GM12878 (cell line): ENCODE results near the gene DUSP12. TPM values are rescaled to one million over a fixed set of nuclear protein-coding genes. Genes with fewer than 3 reads are reported as not detected.

Experiments used
- ASH2L ChIP-seq: fragments of 300-600, 200-600 bp; sonication (generic); IDR thresholded peaks from 2 replicates; pipeline ENCODE4 v1.6.1; 2017; ENCODE audit warnings: low read depth, mild to moderate bottlenecking, borderline replicate concordance
- ATF7 ChIP-seq: fragments of 450-650 bp; IDR thresholded peaks from 2 replicates; pipeline ENCODE4 v1.6.1; 2016; ENCODE audit warnings: low read depth, mild to moderate bottlenecking
- BCL11A ChIP-seq: IDR thresholded peaks from 2 replicates; pipeline ENCODE4 v1.6.1; 2011; ENCODE audit warnings: low read depth, low read length
- BMI1 ChIP-seq: fragments of 450-650 bp; IDR thresholded peaks from 2 replicates; pipeline ENCODE4 v1.6.1; 2016; ENCODE audit warnings: mild to moderate bottlenecking, moderate library complexity, borderline replicate concordance
- CEBPB ChIP-seq, 2 experiments: fragments of 150-350 bp in 1 of 2; IDR thresholded peaks; 2 replicates each; pipeline ENCODE4 v1.6.1; 2012 to 2014; ENCODE audit warnings: low read depth in 2 of 2, low read length in 2 of 2, borderline replicate concordance in 1 of 2, inconsistent platforms in 1 of 2
- CREB1 ChIP-seq: IDR thresholded peaks from 2 replicates; pipeline ENCODE4 v1.6.1; 2012; ENCODE audit warnings: low read depth, mild to moderate bottlenecking, inconsistent platforms
- FOXM1 ChIP-seq: IDR thresholded peaks from 2 replicates; pipeline ENCODE4 v1.6.1; 2012; ENCODE audit warnings: low read depth, mild to moderate bottlenecking, inconsistent platforms, low read length, moderate library complexity
- IKZF2 ChIP-seq, 2 experiments: fragments of 450-650 bp; IDR thresholded peaks; 2 replicates each; pipeline ENCODE4 v1.6.1; 2017; ENCODE audit warnings: mild to moderate bottlenecking in 2 of 2, moderate library complexity in 2 of 2
- MTA2 ChIP-seq: fragments of 450-650 bp; IDR thresholded peaks from 2 replicates; pipeline ENCODE4 v1.6.1; 2016; ENCODE audit warnings: low read depth, mild to moderate bottlenecking, moderate library complexity
- MTA3 ChIP-seq: IDR thresholded peaks from 2 replicates; pipeline ENCODE4 v1.6.1; 2012; ENCODE audit warnings: low read length, inconsistent platforms, borderline replicate concordance
- NBN ChIP-seq: fragments of 450-650 bp; IDR thresholded peaks from 2 replicates; pipeline ENCODE4 v1.6.1; 2016
- PML ChIP-seq: IDR thresholded peaks from 2 replicates; pipeline ENCODE4 v1.6.1; 2012; ENCODE audit warnings: low read length, inconsistent platforms
- RBBP5 ChIP-seq: fragments of 200-600 bp; sonication (generic); conservative IDR thresholded peaks from 2 replicates; pipeline ENCODE4 v1.6.1; 2016
- RUNX3 ChIP-seq: IDR thresholded peaks from 2 replicates; pipeline ENCODE4 v1.6.1; 2012; ENCODE audit warnings: low read length, inconsistent platforms
- SPI1 ChIP-seq: IDR thresholded peaks from 2 replicates; pipeline ENCODE4 v1.6.1; 2011; ENCODE audit warnings: low read depth, mild to moderate bottlenecking, low read length, moderate library complexity, borderline replicate concordance; ENCODE audit not compliant: insufficient read depth
- ZBED1 ChIP-seq: IDR thresholded peaks from 2 replicates; pipeline ENCODE4 v1.6.1; 2016; ENCODE audit warnings: borderline replicate concordance
- ZNF207 ChIP-seq: fragments of 450-650 bp; IDR thresholded peaks from 2 replicates; pipeline ENCODE4 v1.6.1; 2014; ENCODE audit warnings: antibody characterized with exemption, mild to moderate bottlenecking, borderline replicate concordance
- polyA plus RNA-seq, 11 experiments: library from polyadenylated mRNA; depleted of rRNA in 4 of 11; unstranded in 6 of 11; stranded (reverse) in 5 of 11; fragments of >200 nt; fragmentation: Nextera tagmentation in 4 of 11; fragmentation: Illumina TruSeq in 1 of 11; extraction: Ambion mirVana in 4 of 11; extraction: Trizol in 1 of 11; gene quantifications; 1 replicate in 1 of 11; 2 replicates in 10 of 11; pipeline versions ENCODE4 v1.2.1 to v1.2.3, GENCODE V29; 2011 to 2016; ENCODE audit warnings: inconsistent platforms in 2 of 11, missing spikeins in 2 of 11, low read depth in 1 of 11
- total RNA-seq, 4 experiments: library from RNA; depleted of rRNA in 3 of 4; stranded (reverse); fragments of >200 nt in 3 of 4; fragmentation: Illumina TruSeq in 1 of 4; extraction: Trizol in 1 of 4; gene quantifications; 2 replicates each; pipeline versions ENCODE4 v1.2.1 to v1.2.3, GENCODE V29; 2013 to 2021
- TF ChIP-seq, protein P1 (sequence below): fragments of 450-650 bp; IDR thresholded peaks from 2 replicates; pipeline ENCODE4 v1.6.1; 2016; ENCODE audit warnings: mild to moderate bottlenecking
- TF ChIP-seq, protein P2 (sequence below): fragments of 450-650 bp; IDR thresholded peaks from 2 replicates; pipeline ENCODE4 v1.6.1; 2017; ENCODE audit warnings: mild to moderate bottlenecking
- TF ChIP-seq, protein P3 (sequence below): fragments of 450-650 bp; formaldehyde crosslinking; IDR thresholded peaks from 2 replicates; pipeline ENCODE4 v1.4.0; 2020; ENCODE audit warnings: mild to moderate bottlenecking, moderate library complexity
- TF ChIP-seq, protein P4 (sequence below): IDR thresholded peaks from 2 replicates; pipeline ENCODE4 v1.6.1; 2012; ENCODE audit warnings: low read length, inconsistent platforms
- TF ChIP-seq, protein P5 (sequence below): fragments of 450-650 bp; IDR thresholded peaks from 2 replicates; pipeline ENCODE4 v1.6.1; 2017; ENCODE audit warnings: borderline replicate concordance

Gene DUSP12
- total and polyA plus RNA-seq, 10 of the 15 experiments (the other 5 are each of a cell fraction or from before 2014, with no cell fraction given): 7.0 to 51.5 (median 35.4) TPM

DNA sequence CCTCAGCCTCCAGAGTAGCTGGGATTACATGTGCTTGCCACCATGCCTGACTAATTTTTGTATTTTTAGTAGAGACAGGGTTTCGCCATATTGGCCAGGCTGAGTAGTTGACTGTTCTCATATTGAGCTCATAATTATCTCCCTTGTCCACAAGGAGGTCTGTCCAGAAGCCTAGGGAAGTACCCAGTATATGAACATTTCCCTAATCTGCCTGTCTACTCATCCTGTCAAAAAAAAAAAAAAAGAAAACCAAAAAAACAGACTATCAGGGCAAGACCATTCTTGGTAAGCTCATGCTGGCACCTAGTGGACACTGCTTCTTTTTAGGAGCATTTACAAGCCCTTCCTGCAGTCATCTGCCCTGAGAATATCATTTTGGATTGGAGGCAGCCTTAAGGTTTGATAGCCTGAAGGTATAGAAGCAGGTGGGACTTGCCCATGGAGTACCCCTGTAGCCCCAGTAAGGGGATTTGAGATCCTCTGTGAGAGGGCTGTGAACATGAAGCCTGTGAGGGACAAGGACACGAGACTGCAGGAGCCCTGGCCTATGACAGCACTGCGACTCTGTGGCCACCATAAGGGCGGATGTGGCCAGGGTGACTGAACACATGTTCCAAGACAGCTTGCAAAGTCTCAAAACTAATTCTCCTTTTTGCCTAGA is 10.8 kb upstream of the DUSP12 start (continued):
- TF ChIP-seq, protein P1, sequence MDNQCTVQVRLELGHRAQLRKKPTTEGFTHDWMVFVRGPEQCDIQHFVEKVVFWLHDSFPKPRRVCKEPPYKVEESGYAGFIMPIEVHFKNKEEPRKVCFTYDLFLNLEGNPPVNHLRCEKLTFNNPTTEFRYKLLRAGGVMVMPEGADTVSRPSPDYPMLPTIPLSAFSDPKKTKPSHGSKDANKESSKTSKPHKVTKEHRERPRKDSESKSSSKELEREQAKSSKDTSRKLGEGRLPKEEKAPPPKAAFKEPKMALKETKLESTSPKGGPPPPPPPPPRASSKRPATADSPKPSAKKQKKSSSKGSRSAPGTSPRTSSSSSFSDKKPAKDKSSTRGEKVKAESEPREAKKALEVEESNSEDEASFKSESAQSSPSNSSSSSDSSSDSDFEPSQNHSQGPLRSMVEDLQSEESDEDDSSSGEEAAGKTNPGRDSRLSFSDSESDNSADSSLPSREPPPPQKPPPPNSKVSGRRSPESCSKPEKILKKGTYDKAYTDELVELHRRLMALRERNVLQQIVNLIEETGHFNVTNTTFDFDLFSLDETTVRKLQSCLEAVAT: 0 out of 2 replicates have a peak, but pooled peaks have one; percentile 63
- TF ChIP-seq, protein P2, sequence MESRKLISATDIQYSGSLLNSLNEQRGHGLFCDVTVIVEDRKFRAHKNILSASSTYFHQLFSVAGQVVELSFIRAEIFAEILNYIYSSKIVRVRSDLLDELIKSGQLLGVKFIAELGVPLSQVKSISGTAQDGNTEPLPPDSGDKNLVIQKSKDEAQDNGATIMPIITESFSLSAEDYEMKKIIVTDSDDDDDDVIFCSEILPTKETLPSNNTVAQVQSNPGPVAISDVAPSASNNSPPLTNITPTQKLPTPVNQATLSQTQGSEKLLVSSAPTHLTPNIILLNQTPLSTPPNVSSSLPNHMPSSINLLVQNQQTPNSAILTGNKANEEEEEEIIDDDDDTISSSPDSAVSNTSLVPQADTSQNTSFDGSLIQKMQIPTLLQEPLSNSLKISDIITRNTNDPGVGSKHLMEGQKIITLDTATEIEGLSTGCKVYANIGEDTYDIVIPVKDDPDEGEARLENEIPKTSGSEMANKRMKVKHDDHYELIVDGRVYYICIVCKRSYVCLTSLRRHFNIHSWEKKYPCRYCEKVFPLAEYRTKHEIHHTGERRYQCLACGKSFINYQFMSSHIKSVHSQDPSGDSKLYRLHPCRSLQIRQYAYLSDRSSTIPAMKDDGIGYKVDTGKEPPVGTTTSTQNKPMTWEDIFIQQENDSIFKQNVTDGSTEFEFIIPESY: no peak
- TF ChIP-seq PML (no peak; the same call in 1 of the 2 replicates), CEBPB (IDR thresholded peaks at IDR 0.05; ENCODE audit: borderline replicate concordance in 1 of 2, low read depth in 2 of 2, low read length in 2 of 2) (no peak), ZBED1 (no peak), FOXM1 (peak; percentile 49), MTA3 (no peak), ASH2L (no peak), RUNX3 (peak; percentile 87), CREB1 (no peak; the same call in 1 of the 2 replicates), RBBP5 (no peak), IKZF2 (IDR thresholded peaks at IDR 0.05) (peak; percentile 41 to 47; a peak in 2 of 4 replicates), ATF7 (peak; percentile 70), BMI1 (no peak), BCL11A (no peak; the same call in 1 of the 2 replicates), MTA2 (peak; percentile 27; the same call in 1 of the 2 replicates), SPI1 (peak; percentile 17; the same call in 1 of the 2 replicates), ZNF207 (no peak; the same call in 1 of the 2 replicates), NBN (peak; percentile 90)
- TF ChIP-seq, protein P3, sequence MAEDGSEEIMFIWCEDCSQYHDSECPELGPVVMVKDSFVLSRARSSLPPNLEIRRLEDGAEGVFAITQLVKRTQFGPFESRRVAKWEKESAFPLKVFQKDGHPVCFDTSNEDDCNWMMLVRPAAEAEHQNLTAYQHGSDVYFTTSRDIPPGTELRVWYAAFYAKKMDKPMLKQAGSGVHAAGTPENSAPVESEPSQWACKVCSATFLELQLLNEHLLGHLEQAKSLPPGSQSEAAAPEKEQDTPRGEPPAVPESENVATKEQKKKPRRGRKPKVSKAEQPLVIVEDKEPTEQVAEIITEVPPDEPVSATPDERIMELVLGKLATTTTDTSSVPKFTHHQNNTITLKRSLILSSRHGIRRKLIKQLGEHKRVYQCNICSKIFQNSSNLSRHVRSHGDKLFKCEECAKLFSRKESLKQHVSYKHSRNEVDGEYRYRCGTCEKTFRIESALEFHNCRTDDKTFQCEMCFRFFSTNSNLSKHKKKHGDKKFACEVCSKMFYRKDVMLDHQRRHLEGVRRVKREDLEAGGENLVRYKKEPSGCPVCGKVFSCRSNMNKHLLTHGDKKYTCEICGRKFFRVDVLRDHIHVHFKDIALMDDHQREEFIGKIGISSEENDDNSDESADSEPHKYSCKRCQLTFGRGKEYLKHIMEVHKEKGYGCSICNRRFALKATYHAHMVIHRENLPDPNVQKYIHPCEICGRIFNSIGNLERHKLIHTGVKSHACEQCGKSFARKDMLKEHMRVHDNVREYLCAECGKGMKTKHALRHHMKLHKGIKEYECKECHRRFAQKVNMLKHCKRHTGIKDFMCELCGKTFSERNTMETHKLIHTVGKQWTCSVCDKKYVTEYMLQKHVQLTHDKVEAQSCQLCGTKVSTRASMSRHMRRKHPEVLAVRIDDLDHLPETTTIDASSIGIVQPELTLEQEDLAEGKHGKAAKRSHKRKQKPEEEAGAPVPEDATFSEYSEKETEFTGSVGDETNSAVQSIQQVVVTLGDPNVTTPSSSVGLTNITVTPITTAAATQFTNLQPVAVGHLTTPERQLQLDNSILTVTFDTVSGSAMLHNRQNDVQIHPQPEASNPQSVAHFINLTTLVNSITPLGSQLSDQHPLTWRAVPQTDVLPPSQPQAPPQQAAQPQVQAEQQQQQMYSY (CRISPR knock-in tag): no peak
- TF ChIP-seq, protein P4, sequence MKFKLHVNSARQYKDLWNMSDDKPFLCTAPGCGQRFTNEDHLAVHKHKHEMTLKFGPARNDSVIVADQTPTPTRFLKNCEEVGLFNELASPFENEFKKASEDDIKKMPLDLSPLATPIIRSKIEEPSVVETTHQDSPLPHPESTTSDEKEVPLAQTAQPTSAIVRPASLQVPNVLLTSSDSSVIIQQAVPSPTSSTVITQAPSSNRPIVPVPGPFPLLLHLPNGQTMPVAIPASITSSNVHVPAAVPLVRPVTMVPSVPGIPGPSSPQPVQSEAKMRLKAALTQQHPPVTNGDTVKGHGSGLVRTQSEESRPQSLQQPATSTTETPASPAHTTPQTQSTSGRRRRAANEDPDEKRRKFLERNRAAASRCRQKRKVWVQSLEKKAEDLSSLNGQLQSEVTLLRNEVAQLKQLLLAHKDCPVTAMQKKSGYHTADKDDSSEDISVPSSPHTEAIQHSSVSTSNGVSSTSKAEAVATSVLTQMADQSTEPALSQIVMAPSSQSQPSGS: no peak
- TF ChIP-seq, protein P5, sequence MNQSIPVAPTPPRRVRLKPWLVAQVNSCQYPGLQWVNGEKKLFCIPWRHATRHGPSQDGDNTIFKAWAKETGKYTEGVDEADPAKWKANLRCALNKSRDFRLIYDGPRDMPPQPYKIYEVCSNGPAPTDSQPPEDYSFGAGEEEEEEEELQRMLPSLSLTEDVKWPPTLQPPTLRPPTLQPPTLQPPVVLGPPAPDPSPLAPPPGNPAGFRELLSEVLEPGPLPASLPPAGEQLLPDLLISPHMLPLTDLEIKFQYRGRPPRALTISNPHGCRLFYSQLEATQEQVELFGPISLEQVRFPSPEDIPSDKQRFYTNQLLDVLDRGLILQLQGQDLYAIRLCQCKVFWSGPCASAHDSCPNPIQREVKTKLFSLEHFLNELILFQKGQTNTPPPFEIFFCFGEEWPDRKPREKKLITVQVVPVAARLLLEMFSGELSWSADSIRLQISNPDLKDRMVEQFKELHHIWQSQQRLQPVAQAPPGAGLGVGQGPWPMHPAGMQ: no peak
